Prostate gland (tissue), 2 donors: ENCODE data around the gene TARS3. TPM values are rescaled to one million over a fixed set of nuclear protein-coding genes. Genes with fewer than 3 reads are reported as not detected.

ENCODE experiments used
- DNase-seq: peaks from one replicate; pipeline ENCODE4 v3.0.0-alpha.2; 2019; ENCODE audit warnings: low spot score
- H3K27ac ChIP-seq, 2 donors: fragments of 200-600 bp; sonication (generic); 2 replicates each; pipeline ENCODE4 v1.5.1; 2017 to 2019
- H3K27me3 ChIP-seq: fragments of 200-600 bp; sonication (generic); replicated peaks from 2 replicates; pipeline ENCODE4 v1.5.1; 2019; ENCODE audit not compliant: insufficient read depth
- H3K36me3 ChIP-seq, 2 donors: fragments of 200-600 bp; sonication (generic); 1 replicate in 1 of 2; 2 replicates in 1 of 2; pipeline versions ENCODE4 v1.5.1 to v1.8.1; 2017 to 2019
- H3K4me1 ChIP-seq: fragments of 200-600 bp; sonication (generic); replicated peaks from 2 replicates; pipeline ENCODE4 v1.5.1; 2019
- H3K4me3 ChIP-seq, 2 donors: fragments of 200-600 bp; sonication (generic); 2 replicates each; pipeline ENCODE4 v1.5.1; 2017 to 2019
- H3K9me3 ChIP-seq: fragments of 200-600 bp; sonication (generic); 2 replicates; pipeline ENCODE4 v1.5.1; 2017
- CTCF ChIP-seq, 4 experiments: fragments of 200-600 bp in 2 of 4; fragments of 450-650 bp in 2 of 4; sonication (generic) in 2 of 4; IDR thresholded peaks; 1 replicate in 3 of 4; 2 replicates in 1 of 4; pipeline ENCODE4 v1.5.1; 2016 to 2019; ENCODE audit warnings: antibody characterized with exemption in 4 of 4, mild to moderate bottlenecking in 2 of 4, moderate library complexity in 2 of 4
- POLR2A ChIP-seq: fragments of 450-650 bp; IDR thresholded peaks from one replicate; pipeline ENCODE4 v1.6.1; 2016; ENCODE audit warnings: antibody characterized with exemption, mild to moderate bottlenecking
- POLR2AphosphoS5 ChIP-seq: sonication (generic); formaldehyde crosslinking; IDR thresholded peaks from one replicate; pipeline ENCODE4 v1.6.1; 2017; ENCODE audit warnings: antibody characterized with exemption
- WGBS: methylation state at CpG from one replicate; pipeline ENCODE4 v1.1.5; 2018; 5-methylcytosine and 5-hydroxymethylcytosine counted together
- intact Hi-C: fragments of 100-400 bp; cut with DNase I; formaldehyde crosslinking; loops from one replicate; pipeline ENCODE4 v1.14.2; 2022
- total RNA-seq, 2 donors: library from RNA; depleted of rRNA; stranded (reverse); fragments of >200 nt; gene quantifications; one replicate each; pipeline ENCODE4 v1.1.0, GENCODE V29; 2016

Gene TARS3
- total RNA-seq, 2 donors from 2014 or later: 16.8 to 22.5 TPM

GRCh38 chr15:101702077-101702476 lies 22.2 kb downstream of the TARS3 start:
- intact Hi-C loops: no loop called here
- H3K9me3 ChIP-seq: no peaks in the 10 kb centered on the region
- 69% methylated on average over 4 of the region's 4 CpGs for WGBS
- no peaks in the 10 kb centered on the region for H3K27me3 ChIP-seq
- H3K27ac ChIP-seq: no peak overlapping the region
- no peaks in the 10 kb centered on the region for H3K4me1 ChIP-seq
- no peak overlapping the region for H3K4me3 ChIP-seq
- DNase-seq: no peak
- H3K36me3 ChIP-seq: peaks cover 6 to 16% of the 10 kb centered on the region in 2 donors
- no peak for TF ChIP-seq POLR2A
- TF ChIP-seq POLR2AphosphoS5: no peak
- TF ChIP-seq CTCF (IDR thresholded peaks at IDR 0.05): no peak

GRCh38 chr15:101698314-101698713 lies 26.0 kb downstream of the TARS3 start:
- H3K27me3 ChIP-seq: no peaks in the 10 kb centered on the region
- H3K27ac ChIP-seq: no peak overlapping the region
- intact Hi-C loops: no loop called here
- WGBS: 92% methylated on average over 2 of the region's 2 CpGs
- DNase-seq: no peak
- no peaks in the 10 kb centered on the region for H3K4me1 ChIP-seq
- peaks cover 6 to 16% of the 10 kb centered on the region in 2 donors for H3K36me3 ChIP-seq
- TF ChIP-seq CTCF (IDR thresholded peaks at IDR 0.05) (no peak), POLR2A (no peak), POLR2AphosphoS5 (no peak)
- H3K4me3 ChIP-seq: no peak overlapping the region
- no peaks in the 10 kb centered on the region for H3K9me3 ChIP-seq

- no peak overlapping the region for H3K4me3 ChIP-seq
- DNase-seq: no peak
- no peak for TF ChIP-seq CTCF (IDR thresholded peaks at IDR 0.05)
- TF ChIP-seq POLR2AphosphoS5: no peak
- no peak for TF ChIP-seq POLR2A
- no peaks in the 10 kb centered on the region for H3K27me3 ChIP-seq
- 85% methylated on average over 7 of the region's 7 CpGs for whole genome bisulfite sequencing
- H3K9me3 ChIP-seq: no peaks in the 10 kb centered on the region
- no peaks in the 10 kb centered on the region for H3K4me1 ChIP-seq
- H3K36me3 ChIP-seq: peaks cover 6 to 16% of the 10 kb centered on the region in 2 donors
- H3K27ac ChIP-seq: no peak overlapping the region
- intact Hi-C loops: no loop called here
Observed at GRCh38 chr15:101697488-101697887, 26.8 kb downstream of the TARS3 start.

GRCh38 chr15:101696829-101697228 lies 27.4 kb downstream of the TARS3 start:
- H3K4me1 ChIP-seq: no peaks in the 10 kb centered on the region
- WGBS: 97% methylated on average over 1 of the region's 1 CpG
- peaks cover 6 to 15% of the 10 kb centered on the region in 2 donors for H3K36me3 ChIP-seq
- no peaks in the 10 kb centered on the region for H3K9me3 ChIP-seq
- TF ChIP-seq POLR2AphosphoS5 (no peak), POLR2A (no peak), CTCF (IDR thresholded peaks at IDR 0.05) (no peak)
- DNase-seq: no peak
- no peaks in the 10 kb centered on the region for H3K27me3 ChIP-seq
- no peak overlapping the region for H3K27ac ChIP-seq
- no peak overlapping the region for H3K4me3 ChIP-seq
- intact Hi-C loops: no loop called here

GRCh38 chr15:101694261-101694660 lies 30.0 kb downstream of the TARS3 start:
- Histone ChIP-seq H3K27ac (no peak overlapping the region), H3K36me3 (peaks cover 0 to 5% of the 10 kb centered on the region in 2 donors), H3K9me3 (no peaks in the 10 kb centered on the region), H3K4me3 (no peak overlapping the region), H3K4me1 (no peaks in the 10 kb centered on the region), H3K27me3 (no peaks in the 10 kb centered on the region)
- intact Hi-C loops: no loop called here
- 95% methylated on average over 2 of the region's 2 CpGs for WGBS
- TF ChIP-seq POLR2AphosphoS5: no peak
- TF ChIP-seq POLR2A: no peak
- no peak for TF ChIP-seq CTCF (IDR thresholded peaks at IDR 0.05)
- DNase-seq: no peak
